Measurements from ENCODE around the gene ARSA.
"Not testable (repeated sequence)": the region's sequence is repeated elsewhere in the genome, so short reads cannot be mapped to it uniquely, and the experiment has no call there.

ARSA gene

GRCh38 chr22:50653256-50653655 lies 25.3 kb upstream of the ARSA start:
- no peak for DNase-seq

GRCh38 chr22:50643821-50644101 lies 15.8 kb upstream of the ARSA start:
- DNase-seq: not testable (repeated sequence)

- not testable (repeated sequence) for DNase-seq
Observed at GRCh38 chr22:50643021-50643820, 15.3 kb upstream of the ARSA start.

DNA sequence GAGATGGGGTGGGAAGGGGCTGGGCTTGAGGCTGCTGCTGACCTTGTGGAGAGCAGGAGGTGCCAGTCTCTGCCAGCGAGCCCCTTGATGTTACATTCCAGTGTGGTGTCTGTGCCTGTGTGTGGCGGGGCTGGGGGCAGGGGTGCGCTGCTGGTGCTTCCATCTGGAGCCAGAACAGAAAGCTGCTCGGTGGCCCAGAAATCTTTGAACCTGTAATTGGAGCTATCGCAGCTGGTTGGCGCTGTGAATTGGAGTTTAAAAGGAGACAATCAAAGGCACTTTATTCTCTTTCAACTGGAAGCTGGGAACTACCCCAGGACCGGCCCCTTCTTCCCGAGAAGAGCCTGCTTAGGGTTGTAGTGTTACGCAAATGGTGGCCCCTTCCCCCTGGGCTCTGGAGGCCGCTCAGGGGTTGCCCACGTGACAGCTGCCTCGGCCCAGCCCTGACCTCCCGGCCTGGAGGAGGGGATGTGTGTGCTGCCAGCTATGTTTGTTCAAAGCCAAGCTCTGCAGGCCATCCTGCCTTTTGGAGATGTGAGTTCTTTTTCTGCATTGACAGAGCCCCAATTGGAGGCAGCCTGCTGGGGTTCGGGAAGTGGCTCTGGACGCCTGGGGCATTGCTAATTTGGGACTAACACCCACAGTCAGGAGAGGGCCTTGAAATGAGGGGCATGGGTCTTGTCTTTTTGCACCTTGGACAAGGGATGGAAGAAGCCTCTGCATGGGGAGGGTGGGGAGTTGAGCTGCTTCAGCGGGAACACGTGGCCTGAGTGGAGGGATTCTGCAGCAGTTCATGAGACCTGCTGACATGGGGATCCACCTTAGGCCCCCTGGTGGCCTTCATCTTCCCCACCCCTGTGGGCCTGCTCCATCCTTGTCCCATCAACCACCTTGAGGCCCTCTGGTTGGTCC lies 14.0 kb upstream of the ARSA start:
- DNase-seq: no peak

GRCh38 chr22:50640857-50641647 lies 13.1 kb upstream of the ARSA start:
- DNase-seq: no peak

DNA sequence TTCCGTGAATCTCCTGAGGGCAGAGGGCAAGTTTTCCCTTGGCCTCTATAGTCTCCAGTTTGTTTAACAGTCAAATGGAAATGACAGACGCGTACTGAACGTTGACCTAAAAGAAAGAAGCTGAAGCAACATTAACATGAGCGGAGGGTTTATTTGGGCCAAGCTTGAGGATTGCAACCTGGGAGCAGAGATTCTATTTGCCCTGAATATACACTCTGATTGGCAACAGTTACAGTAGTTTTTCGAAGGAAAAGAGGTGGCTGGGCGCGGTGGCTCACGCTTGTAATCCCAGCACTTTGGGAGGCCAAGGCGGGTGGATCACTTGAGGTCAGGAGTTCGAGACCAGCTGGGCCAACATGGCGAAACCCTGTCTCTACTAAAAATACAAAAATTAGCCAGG lies 12.3 kb upstream of the ARSA start:
- not testable (repeated sequence) for DNase-seq

GRCh38 chr22:50635591-50635990 lies 7.6 kb upstream of the ARSA start:
- DNase-seq: no peak

GRCh38 chr22:50633771-50634170 lies 5.8 kb upstream of the ARSA start:
- no peak for DNase-seq

- no peak for DNase-seq
Observed at GRCh38 chr22:50633086-50633485, 5.1 kb upstream of the ARSA start.

DNA sequence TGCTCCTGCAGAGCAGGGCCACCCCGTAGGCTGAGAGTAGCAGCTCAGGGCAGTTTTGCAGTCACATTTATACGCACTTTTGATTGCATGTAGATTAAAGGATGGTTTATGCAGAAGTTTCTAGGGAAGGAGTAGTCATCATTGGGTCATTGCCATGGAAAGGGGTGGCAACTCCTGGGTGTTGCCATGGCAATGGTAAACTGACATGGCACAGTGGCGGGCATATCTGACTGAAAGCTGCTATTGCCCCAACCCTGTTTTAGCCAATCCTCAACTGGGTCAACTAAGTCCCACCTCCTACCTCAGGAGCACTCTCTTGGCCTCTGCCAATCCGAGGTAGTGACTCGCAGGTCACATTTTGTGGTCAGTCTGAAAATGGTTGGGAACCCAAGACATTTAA lies 2.4 kb upstream of the ARSA start:
- DNase-seq: no peak

- no peak for DNase-seq
Observed at GRCh38 chr22:50628543-50629134, 687 bp upstream of the ARSA start.

GRCh38 chr22:50626850-50627641 lies 906 bp downstream of the ARSA start:
- DNase-seq: no peak

GRCh38 chr22:50626314-50626849 lies 1.6 kb downstream of the ARSA start:
- DNase-seq: no peak

GRCh38 chr22:50625568-50626313 lies 2.2 kb downstream of the ARSA start:
- no peak for DNase-seq

DNA sequence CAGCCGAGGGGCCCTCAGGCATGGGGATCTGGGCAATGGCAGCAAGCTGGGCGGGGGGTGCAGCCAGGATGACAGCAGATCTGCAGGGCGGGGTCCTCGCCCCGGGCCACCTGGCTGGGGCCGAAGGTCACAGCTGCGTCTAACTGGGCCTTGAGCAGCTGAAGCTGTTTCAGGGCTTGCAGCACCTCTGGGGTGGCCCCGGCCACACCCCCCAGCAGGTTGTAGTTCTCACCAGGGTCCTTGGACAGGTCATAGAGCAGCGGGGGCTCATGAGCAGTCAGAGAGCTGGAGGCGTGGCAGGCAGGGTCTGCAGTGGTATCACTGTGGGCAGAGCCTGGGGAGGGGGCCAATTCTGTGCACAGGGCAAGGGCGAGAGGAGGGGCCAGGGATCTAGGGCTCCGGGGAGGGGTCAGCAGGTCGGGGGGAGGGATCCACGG lies 2.8 kb downstream of the ARSA start:
- DNase-seq: no peak

DNA sequence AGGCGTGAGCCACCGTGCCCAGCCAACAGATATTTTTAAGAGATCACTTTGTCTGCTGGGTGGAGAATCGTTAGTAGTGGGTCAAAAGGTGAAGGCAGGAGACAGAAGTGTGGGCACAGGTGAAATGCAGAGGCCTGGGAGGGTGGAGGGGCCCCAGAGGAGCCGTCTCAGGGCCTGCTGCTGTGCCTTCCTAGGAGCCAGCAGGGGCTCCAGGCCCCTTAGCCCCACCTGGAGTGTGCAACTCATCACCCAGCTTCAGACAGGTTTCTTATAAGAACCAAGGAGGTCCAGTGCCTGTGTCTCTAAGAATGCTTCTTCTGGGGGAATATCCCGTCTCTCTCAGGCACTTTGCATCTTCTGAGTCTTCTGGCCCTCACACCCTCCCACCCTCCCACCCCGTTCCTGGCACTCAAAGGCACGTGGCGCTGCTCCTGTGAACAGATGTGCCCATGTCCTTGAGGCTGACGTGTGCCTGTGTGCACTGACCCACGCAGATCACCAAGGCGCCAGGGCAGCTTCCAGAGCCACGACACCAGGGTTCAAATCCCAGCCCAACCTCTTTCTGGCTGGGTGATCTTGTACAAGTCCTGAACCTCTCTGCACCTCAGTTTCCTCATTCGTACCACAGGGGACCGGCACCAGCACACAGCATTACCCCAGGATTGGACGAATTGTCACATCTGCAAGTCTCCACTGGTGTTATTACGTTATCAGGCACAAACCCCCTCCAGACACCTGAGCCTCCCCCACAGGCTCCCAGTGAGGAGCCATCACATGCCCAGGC lies 3.4 kb downstream of the ARSA start:
- DNase-seq: no peak

DNA sequence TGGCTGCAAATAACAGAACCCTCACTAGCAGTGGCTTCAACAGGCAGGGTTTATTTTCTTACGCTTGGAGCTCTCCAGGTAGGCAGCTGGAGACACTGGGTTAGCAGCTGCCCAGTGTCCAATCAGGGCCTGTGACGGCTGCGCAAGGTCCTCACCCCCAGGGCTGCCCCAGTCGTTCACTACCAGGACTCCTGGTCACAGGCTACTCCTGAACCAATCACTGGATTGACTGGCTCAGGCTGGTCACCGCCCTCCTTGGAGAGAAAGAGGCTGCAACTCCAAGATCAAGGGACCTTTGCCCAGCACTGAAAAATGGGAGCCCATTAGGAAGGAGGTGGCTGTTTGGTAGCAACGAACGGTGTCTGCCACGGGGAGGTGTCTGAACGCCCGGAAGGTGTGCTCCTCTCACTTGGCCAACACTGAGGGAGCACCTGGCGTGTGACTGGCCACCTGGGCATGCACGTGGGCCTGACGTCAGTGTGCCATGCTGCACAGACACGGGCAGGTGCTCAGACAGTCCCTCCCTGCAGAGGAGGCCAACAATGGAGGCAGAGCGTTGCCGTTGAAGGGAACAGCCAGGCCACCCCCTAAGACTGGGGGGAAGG lies 5.1 kb downstream of the ARSA start:
- DNase-seq: peak; percentile 22

DNA sequence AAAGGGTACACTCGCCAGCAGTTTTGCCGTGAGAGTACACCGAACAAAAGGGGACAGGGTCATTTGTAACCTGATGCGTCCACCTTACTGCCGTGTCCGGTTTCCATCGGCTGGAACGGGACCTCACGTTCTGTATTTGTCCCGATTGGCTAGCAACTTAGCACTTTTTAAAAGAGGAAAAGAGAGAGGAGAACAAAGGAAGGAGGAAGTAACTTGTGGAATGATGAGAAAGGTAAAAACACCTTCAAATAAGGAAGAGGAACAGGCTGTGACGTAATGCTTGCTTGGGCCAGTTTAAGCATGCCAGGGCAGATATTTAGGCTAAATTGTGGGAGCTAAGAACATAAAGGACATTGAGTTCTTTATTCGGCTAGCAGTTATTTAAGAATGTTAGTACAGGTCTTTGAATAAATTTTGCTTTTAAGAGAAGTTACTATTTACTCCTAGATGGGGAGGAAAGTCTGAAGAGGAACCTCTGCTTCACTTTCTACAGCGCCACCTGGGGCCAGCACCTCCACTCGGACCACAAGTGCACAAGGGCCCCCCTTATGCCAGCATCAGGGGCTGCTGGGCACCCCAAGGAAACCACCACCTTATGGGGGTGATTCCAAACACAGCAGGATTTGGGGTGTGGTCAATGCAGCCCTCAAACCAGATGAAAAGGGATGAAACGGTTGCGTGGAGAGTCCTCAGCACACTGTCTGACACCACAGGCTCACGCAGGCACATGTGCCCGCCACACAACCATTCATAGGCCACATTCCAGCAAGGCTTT lies 5.8 kb downstream of the ARSA start:
- no peak for DNase-seq

- DNase-seq: no peak
Observed at GRCh38 chr22:50621356-50621880, 6.5 kb downstream of the ARSA start.

Data from NCI-H1417 treated with DMSO at 0.1 percent for 48 hours (cell line).